ENCODE data around the gene HOXC6. TPM values are rescaled to one million over a fixed set of nuclear protein-coding genes. Genes with fewer than 3 reads are reported as not detected.

Gene HOXC6
- total RNA-seq, 1 donor from 2014 or later = not detected

GRCh38 chr12:54053003-54053750, 24.9 kb downstream of the HOXC6 start:
- DNase-seq (ENCODE audit: extremely low spot score, unreplicated experiment) = no peak
- no peaks in the 10 kb centered on the region for H3K4me1 Mint-ChIP-seq (ENCODE audit: unreplicated experiment)
- H3K36me3 Mint-ChIP-seq (ENCODE audit: unreplicated experiment) = no peaks in the 10 kb centered on the region
- H3K27me3 Mint-ChIP-seq (ENCODE audit: unreplicated experiment) = peaks cover 95% of the 10 kb centered on the region
- H3K4me3 Mint-ChIP-seq (ENCODE audit: unreplicated experiment) = no peak overlapping the region
- TF ChIP-seq CTCF (IDR thresholded peaks at IDR 0.05) = no peak
- no peak overlapping the region for H3K27ac Mint-ChIP-seq (ENCODE audit: unreplicated experiment)
- H3K9me3 Mint-ChIP-seq (ENCODE audit: unreplicated experiment) = no peaks in the 10 kb centered on the region

- no peak for DNase-seq (ENCODE audit: extremely low spot score, unreplicated experiment)
- H3K9me3 Mint-ChIP-seq (ENCODE audit: unreplicated experiment) = no peaks in the 10 kb centered on the region
- peaks cover 95% of the 10 kb centered on the region for H3K27me3 Mint-ChIP-seq (ENCODE audit: unreplicated experiment)
- no peak within 1 kb of the TSS for H3K27ac Mint-ChIP-seq (ENCODE audit: unreplicated experiment)
- no peaks in the 10 kb centered on the region for H3K4me1 Mint-ChIP-seq (ENCODE audit: unreplicated experiment)
- peak within 1 kb of the TSS; percentile 57 for H3K4me3 Mint-ChIP-seq (ENCODE audit: unreplicated experiment)
- TF ChIP-seq CTCF (IDR thresholded peaks at IDR 0.05) = no peak
- H3K36me3 Mint-ChIP-seq (ENCODE audit: unreplicated experiment) = no peaks in the 10 kb centered on the region
Observed at GRCh38 chr12:54053751-54054741, 25.8 kb downstream of the HOXC6 start, which contains the start of gene HOXC4. Gene HOXC4 (plus strand): TSS chr12:54053835. CDS start chr12:54053923, 88 bp downstream.

GRCh38 chr12:54054742-54055194, 26.5 kb downstream of the HOXC6 start:
- Mint-ChIP-seq H3K4me3 (ENCODE audit: unreplicated experiment) (no peak overlapping the region), H3K4me1 (ENCODE audit: unreplicated experiment) (no peaks in the 10 kb centered on the region)

GRCh38 chr12:54055552-54055951, 27.3 kb downstream of the HOXC6 start:
- no peak overlapping the region for H3K4me3 Mint-ChIP-seq (ENCODE audit: unreplicated experiment)
- no peaks in the 10 kb centered on the region for H3K4me1 Mint-ChIP-seq (ENCODE audit: unreplicated experiment)

More at GRCh38 chr12:54054742-54055194, 26.5 kb downstream of the HOXC6 start:
- Mint-ChIP-seq H3K27ac (ENCODE audit: unreplicated experiment) (no peak overlapping the region), H3K36me3 (ENCODE audit: unreplicated experiment) (no peaks in the 10 kb centered on the region), H3K9me3 (ENCODE audit: unreplicated experiment) (no peaks in the 10 kb centered on the region), H3K27me3 (ENCODE audit: unreplicated experiment) (peaks cover 95% of the 10 kb centered on the region)
- TF ChIP-seq CTCF (IDR thresholded peaks at IDR 0.05) = no peak
- no peak for DNase-seq (ENCODE audit: extremely low spot score, unreplicated experiment)

More at GRCh38 chr12:54055552-54055951, 27.3 kb downstream of the HOXC6 start:
- no peaks in the 10 kb centered on the region for H3K9me3 Mint-ChIP-seq (ENCODE audit: unreplicated experiment)
- TF ChIP-seq CTCF (IDR thresholded peaks at IDR 0.05) = no peak
- no peaks in the 10 kb centered on the region for H3K36me3 Mint-ChIP-seq (ENCODE audit: unreplicated experiment)
- no peak for DNase-seq (ENCODE audit: extremely low spot score, unreplicated experiment)
- no peak overlapping the region for H3K27ac Mint-ChIP-seq (ENCODE audit: unreplicated experiment)
- H3K27me3 Mint-ChIP-seq (ENCODE audit: unreplicated experiment) = peaks cover 91% of the 10 kb centered on the region

All from osteocyte (in vitro differentiated cells).